NCI-H146 treated with DMSO at 0.1 percent for 48 hours (cell line): ENCODE measurements around the gene MYO1D.

ENCODE experiments used
- DNase-seq: peaks from one replicate; lab custom pipeline; 2025; ENCODE audit not compliant: unreplicated experiment; lab: John Stamatoyannopoulos, UW

The MYO1D gene

GRCh38 chr17:32591405-32591804, 285.5 kb downstream of the MYO1D start:
- DNase-seq = no peak

DNA sequence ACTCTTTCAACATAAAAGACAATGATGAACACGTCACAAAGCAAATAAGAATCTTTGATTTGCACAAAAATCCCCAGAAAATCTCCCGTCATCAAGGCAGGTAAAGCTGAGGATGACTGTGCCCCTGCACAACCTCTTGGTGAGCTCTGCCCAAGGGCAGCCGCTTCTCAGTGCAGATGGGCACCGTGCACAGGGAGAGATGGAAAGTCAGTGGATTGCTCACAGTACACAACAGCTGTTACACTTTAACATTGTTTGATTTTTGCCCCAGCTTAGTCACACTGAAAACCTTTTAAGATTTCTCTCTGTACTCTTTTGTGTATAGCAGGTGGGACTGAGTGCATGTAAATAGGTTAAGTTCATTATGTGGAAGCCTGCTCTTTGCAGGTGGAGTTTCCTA, 285.9 kb downstream of the MYO1D start:
- peak; percentile 13 for DNase-seq

DNA sequence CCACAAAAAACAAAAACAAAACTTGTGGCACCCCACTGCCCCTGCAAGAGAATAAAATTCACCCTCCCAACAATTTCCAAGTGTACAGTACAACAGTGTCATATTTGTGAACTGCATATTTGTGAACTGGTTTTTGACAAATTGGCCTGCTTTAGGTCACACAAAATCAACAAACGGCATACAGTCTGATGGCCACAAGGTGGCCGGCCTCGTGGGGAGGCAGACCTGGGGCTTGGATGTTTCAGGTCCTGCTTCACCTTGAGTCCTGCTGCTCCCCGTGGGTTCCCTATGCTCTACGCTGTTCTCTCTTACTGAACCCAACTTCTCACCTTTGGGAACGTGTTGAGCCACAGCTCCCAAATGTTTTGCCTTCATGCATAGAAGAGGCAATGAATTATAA, 287.9 kb downstream of the MYO1D start:
- DNase-seq = no peak

DNA sequence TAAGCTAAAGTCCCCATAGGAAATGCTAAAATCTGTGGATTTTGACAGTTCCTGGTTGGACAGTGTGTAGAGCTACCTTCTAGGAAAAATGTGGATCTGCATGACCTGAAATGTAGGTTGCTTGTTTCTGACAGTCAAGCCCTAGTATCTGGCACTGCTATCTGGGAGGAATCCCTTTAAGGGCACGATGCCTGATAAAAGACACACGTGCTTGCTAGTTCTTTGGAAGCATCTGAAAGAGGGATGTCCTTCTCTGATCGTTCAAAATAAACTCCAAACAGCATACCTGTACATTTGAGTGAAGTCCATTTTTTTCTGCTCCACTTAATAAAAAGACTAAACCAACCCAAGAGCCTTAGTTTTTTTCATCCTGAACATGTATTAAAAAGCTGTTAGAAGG, 288.8 kb downstream of the MYO1D start:
- DNase-seq = no peak

DNA sequence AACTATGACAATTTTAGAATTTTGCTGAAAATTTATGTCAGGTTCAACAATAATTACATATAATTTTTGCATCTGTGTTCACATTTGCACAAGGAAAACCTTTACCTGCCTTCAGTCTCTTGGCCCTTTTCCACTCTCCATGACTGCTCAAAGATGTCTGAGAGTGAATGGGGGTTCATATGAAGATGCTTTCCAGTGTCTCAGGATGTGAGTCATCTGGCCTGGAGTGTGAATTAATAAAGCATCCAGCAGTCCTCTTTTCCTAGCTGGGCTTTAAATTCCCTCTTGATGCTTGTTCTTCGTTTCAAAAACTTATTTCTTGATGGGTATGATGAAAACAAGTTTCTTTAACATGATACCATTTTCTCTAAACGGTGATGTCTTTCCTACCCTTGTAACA, 290.3 kb downstream of the MYO1D start:
- DNase-seq = no peak

- no peak for DNase-seq
These were observed 292.1 kb downstream of the MYO1D start for GRCh38 chr17:32584792-32585191.

DNA sequence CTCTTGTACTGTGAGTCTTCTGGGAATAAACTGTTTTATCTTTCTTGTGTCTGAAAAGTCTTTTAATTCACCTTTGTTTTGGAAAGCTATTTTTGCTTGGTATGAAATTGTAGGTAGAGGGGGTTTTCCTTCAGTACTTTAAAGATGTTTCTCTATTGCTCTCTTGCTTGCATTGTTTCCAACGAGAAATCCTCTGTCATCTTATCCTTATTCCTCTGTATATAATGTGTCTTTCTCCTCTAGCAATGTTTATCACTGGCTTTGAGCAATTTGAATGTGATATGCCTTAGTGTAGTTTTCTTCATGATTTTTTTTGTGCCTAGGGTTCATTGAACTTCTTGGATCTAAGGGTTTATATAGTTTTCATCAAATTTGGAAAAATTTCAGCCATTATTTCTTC, 293.9 kb downstream of the MYO1D start:
- no peak for DNase-seq

GRCh38 chr17:32575852-32576251, 301.1 kb downstream of the MYO1D start:
- DNase-seq = no peak

DNA sequence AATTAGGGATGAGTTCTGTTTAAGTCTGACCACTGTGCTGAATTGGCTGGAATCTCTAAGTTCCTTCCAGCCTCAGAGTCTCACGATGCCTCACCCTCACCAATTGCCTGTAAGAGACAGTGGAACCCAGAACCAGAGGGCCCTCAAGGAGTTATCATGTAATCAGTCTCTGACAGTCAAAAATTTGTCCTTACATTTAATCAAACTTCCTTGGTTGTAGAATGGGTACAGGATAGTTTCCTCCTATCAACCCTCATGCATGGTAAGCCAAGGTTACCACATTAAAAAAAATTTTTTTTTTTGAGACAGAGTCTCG, 306.9 kb downstream of the MYO1D start:
- DNase-seq = no peak

- no peak for DNase-seq
These were observed 307.5 kb downstream of the MYO1D start for GRCh38 chr17:32569171-32570080.

DNA sequence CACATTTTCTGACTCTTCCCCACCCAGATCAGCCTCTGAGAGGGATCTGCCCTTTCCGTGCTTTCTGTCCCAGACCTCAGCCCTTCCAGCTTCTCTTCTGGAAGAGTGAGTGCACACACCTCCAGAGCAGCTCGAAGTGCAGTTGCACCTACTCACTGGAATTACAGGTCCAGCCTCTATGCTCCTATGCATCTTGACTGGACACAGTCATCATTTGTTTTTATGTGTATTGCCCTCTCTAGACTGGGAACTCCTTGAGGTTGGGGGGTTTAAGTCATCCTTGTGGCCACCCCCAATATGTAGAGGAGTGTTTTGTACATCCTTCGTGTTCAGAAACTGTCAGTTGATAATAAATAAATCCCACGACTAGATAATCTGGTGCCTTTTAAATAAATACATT, 308.2 kb downstream of the MYO1D start:
- no peak for DNase-seq

- DNase-seq = no peak
These were observed 309.4 kb downstream of the MYO1D start for GRCh38 chr17:32567511-32567910.

- no peak for DNase-seq
These were observed 309.8 kb downstream of the MYO1D start for GRCh38 chr17:32567086-32567485.

- DNase-seq = no peak
These were observed 310.6 kb downstream of the MYO1D start for GRCh38 chr17:32566303-32566702.

DNA sequence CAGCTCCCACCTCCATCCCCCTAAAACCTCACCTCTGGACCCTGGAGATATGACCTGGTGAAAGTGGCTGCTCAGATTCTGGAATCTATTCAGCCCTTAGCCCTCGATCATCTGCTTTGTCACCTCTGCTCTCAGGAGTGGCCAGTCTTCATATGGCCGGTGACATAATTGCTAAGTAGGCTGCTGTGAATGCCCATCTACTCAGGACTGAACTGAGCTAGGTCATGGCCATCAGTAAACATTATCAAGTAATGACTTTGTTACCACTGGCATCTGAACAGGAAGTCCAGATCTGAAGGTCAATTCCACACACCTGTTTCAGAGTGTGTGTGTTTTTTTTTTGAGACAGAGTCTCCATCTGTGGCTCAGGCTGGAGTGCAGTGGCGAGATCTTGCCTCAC, 311.5 kb downstream of the MYO1D start:
- peak; percentile 47 for DNase-seq

DNA sequence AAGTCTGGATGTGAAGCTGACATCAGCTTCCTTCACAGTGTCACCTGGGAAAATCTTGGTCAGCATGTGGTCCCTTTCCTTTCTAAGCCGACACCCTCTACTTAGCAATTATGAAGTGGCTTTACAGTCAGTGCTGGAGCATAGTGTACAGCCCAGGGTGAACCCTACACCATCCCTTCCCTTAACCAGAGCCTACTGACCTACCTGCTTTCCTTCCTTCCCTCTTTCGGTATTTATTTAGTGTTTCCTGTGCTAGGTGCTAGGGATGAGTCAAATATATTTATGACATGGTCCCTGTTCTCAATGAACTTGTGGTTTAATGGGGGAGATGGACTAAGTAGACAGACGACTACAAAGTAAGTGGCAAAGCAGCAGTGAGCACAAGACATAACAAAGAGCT, 312.6 kb downstream of the MYO1D start:
- DNase-seq = no peak

DNA sequence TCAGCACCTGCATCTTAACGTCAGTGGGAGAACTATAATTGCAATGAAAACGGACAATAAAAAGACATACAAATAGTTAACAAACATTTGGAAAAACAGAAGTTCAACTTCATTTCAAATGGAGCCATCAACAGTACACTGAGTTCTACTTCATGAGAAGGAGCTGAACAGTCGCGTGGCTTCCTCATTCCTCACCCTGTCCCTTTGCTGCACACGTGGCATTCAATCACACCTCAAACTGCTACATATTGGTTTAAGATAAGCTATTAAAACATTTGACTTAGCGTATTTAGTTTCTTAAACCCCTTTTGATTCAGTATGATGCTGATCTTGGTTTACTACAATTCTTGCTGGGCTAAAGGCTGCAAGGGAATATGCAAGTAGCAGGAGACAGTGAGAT, 313.3 kb downstream of the MYO1D start:
- DNase-seq = no peak

DNA sequence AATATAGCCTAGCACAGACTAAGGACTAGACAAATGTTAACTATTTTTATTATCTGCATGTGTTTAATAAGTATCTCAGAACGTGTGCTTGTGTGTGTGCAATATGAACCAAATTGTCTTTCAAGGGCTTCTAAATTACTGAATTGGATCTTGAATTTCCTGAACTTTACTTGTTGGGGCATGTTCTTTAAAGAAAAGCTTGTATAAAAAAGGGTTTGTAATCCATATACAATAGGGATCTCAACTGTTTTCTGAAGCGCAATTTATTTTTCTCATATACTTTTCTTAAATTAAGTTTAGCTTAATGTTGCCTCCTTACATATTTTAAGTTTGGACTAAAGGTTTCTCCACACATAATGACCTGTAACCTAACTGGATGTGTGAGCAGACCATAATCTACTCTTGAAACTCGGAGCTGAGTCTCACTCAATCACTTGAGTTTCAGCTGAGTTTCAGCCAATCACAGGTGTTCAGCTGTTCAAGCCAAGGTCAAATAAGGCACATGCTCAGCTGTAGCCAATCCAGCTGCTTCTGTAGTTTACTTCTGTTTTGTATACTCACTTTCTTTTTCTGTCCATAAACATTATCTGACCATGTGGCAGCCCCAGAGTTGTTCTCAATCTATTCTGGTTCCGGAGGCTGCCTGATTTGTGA, 317.8 kb downstream of the MYO1D start:
- no peak for DNase-seq

DNA sequence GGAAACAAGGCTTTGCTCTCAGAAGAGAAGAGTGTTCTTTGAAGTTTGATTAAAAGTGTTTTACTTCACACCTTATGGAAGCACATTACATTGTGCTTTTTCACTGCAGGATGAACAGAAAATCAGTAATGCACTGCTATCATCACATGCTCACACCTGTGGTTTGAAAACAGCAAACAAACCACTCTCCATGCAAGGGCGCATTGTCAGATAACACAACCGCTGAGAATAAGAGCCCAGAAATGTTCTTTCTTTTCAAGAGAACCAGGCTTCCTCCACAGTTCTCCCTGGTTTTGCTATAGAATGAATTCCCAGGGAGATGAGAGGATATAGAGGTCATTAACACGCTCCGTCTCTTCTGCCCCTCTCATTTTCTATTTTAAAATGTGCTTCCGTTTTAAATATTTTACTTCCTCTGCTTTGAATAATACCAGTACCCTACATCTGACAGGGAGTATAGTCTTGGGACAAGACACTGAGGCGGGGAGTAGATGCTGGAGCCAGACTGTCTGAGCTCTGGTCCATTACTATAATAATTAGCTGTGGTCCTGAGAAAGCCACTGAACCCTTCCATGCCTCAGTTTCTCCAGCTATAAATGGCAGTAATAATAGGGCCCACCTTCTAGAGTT, 318.5 kb downstream of the MYO1D start:
- DNase-seq = no peak

- DNase-seq = no peak
These were observed 321.2 kb downstream of the MYO1D start for GRCh38 chr17:32555611-32556310.

GRCh38 chr17:32553168-32553567, 323.8 kb downstream of the MYO1D start:
- DNase-seq = no peak

DNA sequence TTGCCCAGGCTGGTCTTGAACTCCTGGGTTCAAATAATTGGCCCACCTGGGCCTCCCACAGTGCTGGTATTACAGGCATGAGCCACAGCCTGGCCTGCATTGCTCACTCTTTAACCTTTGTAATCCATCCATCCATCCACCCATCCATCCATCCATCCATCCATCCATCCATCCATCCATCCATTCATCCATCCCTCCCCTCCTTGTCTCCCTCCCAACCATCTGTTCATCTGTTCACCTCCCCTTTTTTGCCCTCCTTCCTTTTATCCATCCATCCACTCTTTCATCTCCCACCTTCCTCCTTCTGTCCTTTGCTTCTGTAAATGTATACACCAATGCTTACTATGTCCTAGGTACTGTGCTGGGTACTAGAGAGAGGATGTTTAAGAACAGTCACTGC, 324.6 kb downstream of the MYO1D start:
- no peak for DNase-seq
